GM19372 (cell line): Measurements from ENCODE around the gene ZFP14.

Experiments
- ATAC-seq: cut with Tn5 transposase; IDR thresholded peaks from one replicate; pipeline ENCODE4 v1.9.1; 2021; ENCODE audit warnings: mild to moderate bottlenecking, low read depth, moderate library complexity; ENCODE audit not compliant: unreplicated experiment

Gene ZFP14

DNA sequence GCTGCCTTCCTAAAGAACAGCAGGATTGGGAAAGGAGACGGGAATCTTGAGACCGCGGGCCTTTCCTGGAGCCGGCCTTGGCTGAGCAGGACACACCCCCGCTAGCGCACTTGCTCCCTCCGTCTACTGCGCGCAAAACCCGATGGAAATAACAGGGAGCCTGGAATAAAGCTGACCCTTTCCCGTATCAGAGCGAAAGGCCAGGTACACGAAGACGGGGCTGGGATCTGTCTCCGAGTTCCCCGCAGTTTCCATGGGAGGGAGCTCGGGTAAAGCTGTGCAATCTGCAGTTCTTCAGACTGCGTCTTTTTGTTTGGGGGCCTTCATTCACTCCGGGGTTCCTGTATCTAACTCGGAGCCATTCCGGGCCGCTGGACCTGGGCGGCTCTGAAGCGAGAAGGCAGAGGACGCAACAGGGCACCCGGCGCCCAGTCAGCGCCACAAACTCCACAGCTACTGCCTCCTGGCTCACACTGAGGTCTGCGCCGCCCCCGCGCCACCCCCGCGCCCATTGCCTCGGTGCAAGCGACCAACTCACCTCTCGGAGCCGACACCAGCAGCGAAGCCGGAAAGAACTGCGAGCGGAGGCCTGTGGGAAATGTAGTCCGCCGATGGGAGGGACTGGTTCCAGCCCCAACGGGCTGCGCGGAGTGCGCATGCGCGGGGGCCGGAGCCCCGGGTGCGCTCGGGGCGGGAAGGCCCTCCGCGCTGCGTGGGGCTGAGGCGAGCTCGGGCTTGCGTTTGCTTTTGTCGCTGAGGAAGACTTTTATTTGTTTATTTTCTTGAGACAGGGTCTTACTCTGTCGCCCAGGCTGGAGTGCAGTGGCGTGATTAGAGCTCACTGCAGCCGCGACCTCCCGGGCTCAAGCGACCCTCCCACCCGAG is at the start of gene ZFP14:
ZFP14 (minus strand) TSS at position 577 of the 885 bp plus-strand sequence. CDS start 11,309 bp downstream, outside the sequence.
- peak; percentile 96 for ATAC-seq

DNA sequence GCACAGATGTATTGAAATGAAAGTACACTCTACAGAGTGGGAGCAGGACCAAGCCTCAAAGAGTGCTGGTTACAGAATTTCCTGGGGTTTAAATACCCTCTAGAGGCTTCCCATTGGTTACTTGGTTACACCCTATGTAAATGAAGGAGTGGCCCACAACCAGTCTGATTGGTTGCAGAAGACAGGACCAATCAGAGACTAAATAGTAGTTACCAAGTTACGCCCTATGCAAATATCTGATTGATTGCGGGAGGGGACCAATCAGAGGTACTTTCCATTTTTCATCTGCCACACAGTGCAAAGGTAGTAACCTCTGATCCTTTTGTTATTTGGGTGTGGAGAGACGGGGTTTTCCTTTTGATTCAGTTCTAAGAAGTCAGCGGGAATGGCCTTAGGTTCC is 44.9 kb upstream of the ZFP14 start:
- ATAC-seq, result no peak

DNA sequence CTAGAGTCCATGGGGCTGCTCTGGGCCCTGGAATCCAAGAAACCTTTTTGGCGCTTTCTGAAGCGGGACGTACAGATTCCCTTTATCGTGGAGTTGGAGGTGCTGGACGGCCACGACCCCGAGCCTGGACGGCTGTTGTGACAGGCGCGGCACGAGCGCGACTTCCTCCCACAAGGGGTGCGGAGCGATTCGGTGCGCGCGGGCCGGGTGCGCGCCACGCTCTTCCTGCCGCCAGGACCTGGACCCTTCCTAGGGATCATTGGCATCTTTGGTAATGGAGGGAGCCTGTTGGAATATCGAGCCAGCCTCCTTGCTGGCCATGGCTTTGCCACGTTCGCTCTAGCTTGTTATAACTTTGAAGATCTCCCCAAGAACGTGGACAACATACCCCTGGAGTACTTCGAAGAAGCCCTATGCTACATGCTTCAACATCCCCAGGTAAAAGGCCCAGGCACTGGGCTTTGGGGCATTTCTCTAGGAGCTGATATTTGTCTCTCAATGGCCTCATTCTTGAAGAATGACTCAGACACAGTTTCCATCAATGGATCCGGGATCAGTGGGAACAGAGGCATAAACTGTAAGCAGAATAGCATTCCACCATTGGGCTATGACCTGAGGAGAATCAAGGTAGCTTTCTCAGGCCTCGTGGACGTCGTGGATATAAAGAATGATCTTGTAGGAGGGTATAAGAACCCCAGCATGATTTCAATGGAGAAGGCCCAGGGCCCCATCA is 42.9 kb upstream of the ZFP14 start:
- no peak for ATAC-seq

DNA sequence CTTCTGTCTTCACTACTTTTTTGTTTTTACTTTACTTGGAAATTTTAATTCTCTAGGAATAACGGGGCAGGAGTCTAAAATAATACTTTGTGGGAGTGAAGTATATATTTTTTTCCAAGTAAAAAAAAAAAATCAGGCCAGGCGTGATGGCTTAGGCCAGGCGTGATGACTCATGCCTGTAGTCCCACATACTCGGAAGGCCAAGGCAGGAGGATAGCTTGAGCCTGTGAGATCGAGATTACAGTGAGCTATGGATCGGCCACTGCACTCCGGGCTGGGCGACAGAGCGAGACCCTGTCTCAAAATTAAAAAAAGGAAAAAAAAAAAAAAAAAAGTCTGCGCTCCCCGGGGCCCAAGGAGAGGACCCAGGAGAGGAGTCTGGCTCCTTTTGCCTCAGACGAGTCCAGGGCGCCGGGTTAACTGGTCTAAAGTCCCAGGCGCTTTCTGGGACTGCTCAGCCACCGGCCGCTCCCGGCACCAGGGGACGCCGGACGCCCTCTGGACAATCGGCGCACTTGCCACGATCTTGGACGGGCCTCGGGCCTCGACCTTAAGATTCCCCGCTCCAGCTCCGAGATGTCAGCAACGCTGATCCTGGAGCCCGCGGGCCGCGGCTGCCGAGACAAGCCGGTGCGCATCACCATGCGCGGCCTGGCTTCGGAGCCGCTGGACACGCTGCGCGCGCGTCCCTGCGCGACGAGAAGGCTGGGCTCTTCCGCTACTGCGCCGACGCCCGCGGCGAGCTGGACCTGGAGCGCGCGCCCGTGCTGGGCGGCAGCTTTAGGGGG is 42.2 kb upstream of the ZFP14 start:
- ATAC-seq, result no peak

GRCh38 chr19:36418287-36419001 is 39.4 kb upstream of the ZFP14 start, which contains the start of gene ZFP82:
Gene ZFP82, minus strand, starts transcription at chr19:36418644. Its CDS starts 8,855 bp downstream, at chr19:36409789.
- peak; percentile 64 for ATAC-seq

GRCh38 chr19:36417752-36418286 is 38.8 kb upstream of the ZFP14 start:
- no peak for ATAC-seq

GRCh38 chr19:36409841-36410240 is 30.8 kb upstream of the ZFP14 start:
- no peak for ATAC-seq

- ATAC-seq, result no peak
Observed at GRCh38 chr19:36408101-36408500, 29.1 kb upstream of the ZFP14 start.

GRCh38 chr19:36404498-36404897 is 25.5 kb upstream of the ZFP14 start:
- ATAC-seq, result no peak

DNA sequence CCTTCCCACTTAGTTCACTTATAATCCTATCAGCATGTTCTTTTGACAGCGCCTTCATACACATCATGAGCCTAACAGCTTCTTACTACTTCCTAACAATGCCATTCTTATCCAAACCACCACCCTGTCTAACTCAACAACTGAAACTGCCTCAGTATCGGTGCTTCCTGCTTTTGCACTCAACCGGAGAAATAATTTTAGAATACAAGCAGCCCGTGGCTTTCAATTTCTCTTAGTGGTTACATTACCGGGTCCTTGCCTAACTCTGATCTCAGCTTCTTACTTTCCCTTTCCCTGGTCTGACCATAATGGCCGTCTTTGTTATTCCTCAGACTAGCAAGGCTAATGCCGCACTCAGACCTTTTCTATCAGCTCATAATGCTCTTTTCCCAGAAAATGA is 22.5 kb upstream of the ZFP14 start:
- no peak for ATAC-seq

DNA sequence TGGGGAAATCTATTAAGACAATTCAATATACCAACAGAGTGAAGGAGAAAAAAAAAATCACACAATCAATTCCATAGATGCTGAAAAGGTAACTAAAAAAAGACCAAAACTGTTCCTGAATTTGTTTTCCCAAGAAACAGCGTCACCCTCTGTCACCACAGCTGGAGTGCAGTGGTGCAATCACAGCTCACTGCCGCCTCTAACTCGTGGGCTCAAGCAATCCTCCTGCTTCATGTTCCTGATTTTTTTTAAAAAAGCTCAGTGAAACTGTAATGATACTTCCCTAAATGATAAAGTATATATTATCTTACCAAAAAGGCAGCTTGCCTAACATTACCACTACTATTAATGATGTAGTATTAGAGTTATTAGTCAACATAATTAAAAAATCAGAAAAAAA is 19.6 kb upstream of the ZFP14 start:
- no peak for ATAC-seq

GRCh38 chr19:36392916-36393673 is 14.1 kb upstream of the ZFP14 start:
- ATAC-seq, result no peak

DNA sequence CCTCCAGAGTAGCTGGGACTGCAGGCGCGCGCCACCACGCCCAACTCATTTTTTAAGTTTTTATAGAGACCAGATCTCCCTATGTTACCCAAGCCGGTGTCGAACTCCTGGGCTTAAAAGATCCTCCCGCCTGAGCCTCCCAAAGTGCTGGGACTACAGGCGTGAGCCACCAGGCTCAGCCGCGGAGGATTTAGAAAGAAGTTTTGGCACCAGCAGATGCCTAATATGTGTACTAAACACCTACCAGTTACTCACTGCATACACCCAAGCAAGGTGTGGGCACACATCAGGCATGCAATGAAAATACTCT is 464 bp upstream of the ZFP14 start:
- ATAC-seq, result no peak

GRCh38 chr19:36377541-36378178 is 1.3 kb downstream of the ZFP14 start:
- no peak for ATAC-seq

- ATAC-seq, result no peak
Observed at GRCh38 chr19:36373638-36374156, 5.3 kb downstream of the ZFP14 start.

DNA sequence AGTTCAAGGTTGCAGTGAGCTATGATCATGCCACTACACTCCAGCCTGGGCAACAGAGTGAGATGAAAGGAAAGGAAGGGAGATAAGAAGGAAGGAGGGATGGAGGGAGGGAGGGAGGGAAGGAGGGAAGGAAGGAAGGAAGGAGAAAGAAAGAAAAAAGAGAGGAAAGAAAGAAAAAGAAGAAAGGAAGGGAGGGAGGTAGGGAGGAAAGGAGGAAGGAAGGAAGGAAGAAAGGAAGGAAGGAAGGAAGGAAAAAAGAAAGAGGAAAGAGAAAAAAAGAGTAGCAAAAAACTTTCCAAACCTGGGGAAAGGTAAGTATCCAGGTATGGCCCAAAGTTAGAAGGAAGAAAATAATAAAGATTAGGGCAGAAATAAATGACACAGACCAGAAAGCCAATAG is 7.1 kb downstream of the ZFP14 start:
- ATAC-seq, result no peak

DNA sequence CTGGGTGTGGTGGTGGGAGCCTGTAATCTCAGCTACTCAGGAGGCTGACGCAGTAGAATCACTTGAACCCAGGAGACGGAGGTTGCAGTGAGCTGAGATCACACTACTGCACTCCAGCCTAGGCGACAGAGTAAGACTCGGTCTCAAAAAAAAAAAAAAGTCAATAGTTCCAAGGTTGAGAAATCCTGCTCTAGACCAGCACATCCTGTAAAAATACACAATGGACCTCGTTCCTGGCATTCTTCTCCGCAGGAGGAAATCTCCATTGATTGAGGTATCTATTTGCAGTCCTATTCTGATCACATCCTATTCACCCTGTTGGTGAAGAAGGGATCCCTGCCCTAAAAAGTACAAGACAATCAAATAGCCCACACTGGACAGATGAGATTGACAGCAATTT is 15.2 kb downstream of the ZFP14 start:
- no peak for ATAC-seq

- ATAC-seq, result no peak
Observed at GRCh38 chr19:36340786-36341372, 38.1 kb downstream of the ZFP14 start.
